GM10847 (cell line): ENCODE data around the gene FAF1.

Experiments used
- POLR2A ChIP-seq: IDR thresholded peaks from 2 replicates; pipeline ENCODE4 v1.6.1; 2011; ENCODE audit not compliant: insufficient read length; ENCODE audit errors: extremely low read depth

FAF1 gene

GRCh38 chr1:50473513-50473912 is 486.6 kb downstream of the FAF1 start:
- TF ChIP-seq POLR2A: no peak

- TF ChIP-seq POLR2A: no peak
Observed at GRCh38 chr1:50471967-50472366, 488.1 kb downstream of the FAF1 start.

DNA sequence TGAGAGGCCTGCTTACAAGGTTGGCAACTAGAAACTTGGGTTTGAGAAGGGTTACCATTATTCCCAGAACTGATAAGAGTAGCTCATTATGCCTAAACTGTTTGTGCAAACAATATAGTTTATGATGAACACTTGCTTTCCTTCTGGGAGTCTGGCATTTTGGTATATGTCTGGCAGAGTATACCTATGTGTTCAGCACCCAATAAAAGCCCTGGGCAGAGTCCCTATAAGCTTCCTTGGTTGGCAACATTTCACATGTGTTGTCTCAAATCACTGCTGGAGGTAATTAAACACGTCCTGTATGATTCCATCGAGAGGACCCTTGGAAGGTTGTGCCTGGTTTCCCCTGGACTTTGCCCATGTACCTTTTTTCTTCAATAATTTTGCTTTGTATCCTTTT is 497.1 kb downstream of the FAF1 start:
- TF ChIP-seq POLR2A: no peak

GRCh38 chr1:50458507-50458906 is 501.6 kb downstream of the FAF1 start:
- no peak for TF ChIP-seq POLR2A

- no peak for TF ChIP-seq POLR2A
Observed at GRCh38 chr1:50454911-50455310, 505.2 kb downstream of the FAF1 start.

DNA sequence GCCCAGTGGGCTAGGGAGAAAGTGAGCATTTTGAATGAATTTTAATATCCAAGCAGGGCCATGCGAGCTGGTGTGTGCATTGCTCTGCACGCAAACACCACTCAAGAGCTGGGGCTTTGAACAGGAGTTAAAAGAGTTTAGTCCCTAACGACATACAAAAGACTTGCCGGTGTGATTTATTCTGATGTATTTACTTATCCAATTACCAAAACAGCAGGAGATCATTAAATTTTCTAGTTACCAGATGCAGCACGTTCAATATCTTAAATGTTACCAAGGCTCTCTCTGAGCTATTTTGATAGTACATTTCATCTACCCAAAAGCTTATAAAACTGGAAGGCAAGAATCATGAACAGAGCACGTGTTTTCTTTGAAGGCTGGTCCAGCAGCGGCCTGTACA is 506.8 kb downstream of the FAF1 start:
- no peak for TF ChIP-seq POLR2A

GRCh38 chr1:50452700-50453099 is 507.4 kb downstream of the FAF1 start:
- TF ChIP-seq POLR2A: no peak

- no peak for TF ChIP-seq POLR2A
Observed at GRCh38 chr1:50450861-50451653, 509.0 kb downstream of the FAF1 start.

- TF ChIP-seq POLR2A: no peak
Observed at GRCh38 chr1:50447961-50448360, 512.1 kb downstream of the FAF1 start.

DNA sequence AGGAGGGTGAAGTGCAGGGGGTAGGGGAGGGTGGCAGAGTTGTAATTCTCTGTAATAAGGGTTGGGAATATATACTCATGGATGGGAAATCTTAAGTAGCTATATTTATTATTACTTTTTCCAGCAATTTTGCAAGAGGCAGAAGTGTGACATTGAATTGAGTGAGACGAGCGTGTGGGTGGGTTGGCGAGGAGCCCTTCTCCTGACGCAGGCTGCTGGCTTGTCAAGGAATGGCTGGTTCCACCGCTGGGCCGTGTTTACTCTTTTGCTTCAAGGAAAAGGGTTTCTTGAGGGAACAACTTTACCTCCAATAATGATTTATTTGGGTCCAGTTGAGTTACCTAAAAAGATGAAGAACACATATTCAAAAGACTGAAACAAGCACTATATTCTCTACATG is 518.9 kb downstream of the FAF1 start:
- TF ChIP-seq POLR2A: no peak

- TF ChIP-seq POLR2A: no peak
Observed at GRCh38 chr1:50438945-50439344, 521.1 kb downstream of the FAF1 start.

DNA sequence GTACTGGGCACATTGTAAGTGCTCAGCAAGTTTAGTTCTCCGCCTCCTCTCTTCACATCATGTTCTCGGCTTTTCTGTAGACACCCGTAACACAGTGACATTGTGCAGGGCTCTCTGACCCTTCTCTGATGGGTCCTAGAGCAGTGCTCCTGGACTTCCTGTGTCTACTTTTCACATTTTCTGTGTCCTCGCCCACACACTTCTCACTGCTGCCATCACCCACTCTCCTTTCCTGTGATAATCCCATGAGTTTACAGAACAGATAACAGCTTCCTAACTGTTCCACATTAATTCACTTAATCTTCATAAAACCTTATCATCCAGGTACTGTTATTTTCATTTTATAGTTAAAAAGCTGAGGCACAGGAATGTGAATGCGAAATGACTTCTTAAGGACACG is 523.6 kb downstream of the FAF1 start:
- TF ChIP-seq POLR2A: no peak

GRCh38 chr1:50430010-50430405 is 530.1 kb downstream of the FAF1 start:
- no peak for TF ChIP-seq POLR2A

- TF ChIP-seq POLR2A: no peak
Observed at GRCh38 chr1:50427818-50428779, 532.0 kb downstream of the FAF1 start.

- no peak for TF ChIP-seq POLR2A
Observed at GRCh38 chr1:50427086-50427817, 532.8 kb downstream of the FAF1 start.
